ENCODE measurements around the gene CLDN7. TPM values are rescaled to one million over a fixed set of nuclear protein-coding genes. Genes with fewer than 3 reads are reported as not detected.

Gene CLDN7
- total and polyA plus RNA-seq, 5 experiments from 2014 or later = 4.2 to 8.6 (median 7.1) TPM

DNA sequence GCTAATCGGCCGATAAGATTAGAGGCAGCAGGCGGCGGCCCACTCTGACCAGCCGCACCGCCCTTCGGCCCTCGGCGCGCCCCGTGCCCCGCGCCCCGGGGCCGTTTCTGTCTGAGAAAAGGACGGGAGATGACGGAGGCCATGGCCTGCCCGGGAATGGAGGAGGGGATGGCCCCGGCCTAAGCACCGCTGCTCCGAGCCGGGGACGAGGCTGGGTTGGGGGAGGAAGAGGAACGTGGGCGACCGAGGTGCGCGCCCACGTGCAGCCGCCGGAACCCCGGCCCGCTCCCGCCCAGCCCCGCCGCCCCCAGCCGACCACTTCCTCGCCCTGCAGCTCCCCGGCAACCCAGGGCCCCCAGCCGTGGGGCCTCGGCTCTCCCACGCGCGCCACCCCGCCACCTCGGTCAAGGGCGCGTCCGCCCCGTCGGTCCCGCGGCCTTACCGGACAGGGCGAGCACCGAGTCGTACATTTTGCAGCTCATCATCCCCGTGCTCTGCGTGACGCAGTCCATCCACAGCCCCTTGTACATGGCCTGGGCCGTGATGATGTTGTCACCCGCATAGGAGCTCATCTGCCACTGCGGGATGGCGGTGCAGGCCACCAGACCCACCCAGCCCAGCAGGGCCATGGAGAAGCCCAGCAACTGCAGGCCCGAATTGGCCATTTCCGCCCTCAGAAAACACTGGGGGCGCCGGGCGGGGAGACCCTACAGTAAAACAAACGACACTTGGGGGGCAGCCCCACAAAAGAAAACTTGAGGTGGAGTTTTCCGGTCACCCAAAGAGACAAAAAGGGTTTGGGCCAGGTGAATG lies 693 bp downstream of the CLDN7 start:
- POLR2A ChIA-PET = interaction anchor here (0.6 to 3.2 kb wide), 13 partner anchors 11 to 287 kb away, joined by 3 to 9 read pairs (median 4); partner anchors contain the start of genes ACADVL, ACAP1, DLG4 and GABARAP
- H3K27me3 Mint-ChIP-seq = peaks cover 0 to 3% (median 0%) of the 10 kb centered on the region in 5 donors
- peak overlapping the region; percentile 73 to 86 (median 80) for H3K4me3 Mint-ChIP-seq
- DNase-seq (peak in 8 of 10 donors; percentile 23 to 70 (median 40)), ATAC-seq (peak; percentile 59 to 61)
- H3K4me1 Mint-ChIP-seq = peaks cover 19 to 30% (median 29%) of the 10 kb centered on the region in 4 donors
- peaks cover 0 to 23% (median 0%) of the 10 kb centered on the region in 3 donors for H3K36me3 Mint-ChIP-seq
- no peaks in the 10 kb centered on the region for H3K9me3 Mint-ChIP-seq
- H3K27ac Mint-ChIP-seq = peak overlapping the region; percentile 59 to 93 (median 86)

DNA sequence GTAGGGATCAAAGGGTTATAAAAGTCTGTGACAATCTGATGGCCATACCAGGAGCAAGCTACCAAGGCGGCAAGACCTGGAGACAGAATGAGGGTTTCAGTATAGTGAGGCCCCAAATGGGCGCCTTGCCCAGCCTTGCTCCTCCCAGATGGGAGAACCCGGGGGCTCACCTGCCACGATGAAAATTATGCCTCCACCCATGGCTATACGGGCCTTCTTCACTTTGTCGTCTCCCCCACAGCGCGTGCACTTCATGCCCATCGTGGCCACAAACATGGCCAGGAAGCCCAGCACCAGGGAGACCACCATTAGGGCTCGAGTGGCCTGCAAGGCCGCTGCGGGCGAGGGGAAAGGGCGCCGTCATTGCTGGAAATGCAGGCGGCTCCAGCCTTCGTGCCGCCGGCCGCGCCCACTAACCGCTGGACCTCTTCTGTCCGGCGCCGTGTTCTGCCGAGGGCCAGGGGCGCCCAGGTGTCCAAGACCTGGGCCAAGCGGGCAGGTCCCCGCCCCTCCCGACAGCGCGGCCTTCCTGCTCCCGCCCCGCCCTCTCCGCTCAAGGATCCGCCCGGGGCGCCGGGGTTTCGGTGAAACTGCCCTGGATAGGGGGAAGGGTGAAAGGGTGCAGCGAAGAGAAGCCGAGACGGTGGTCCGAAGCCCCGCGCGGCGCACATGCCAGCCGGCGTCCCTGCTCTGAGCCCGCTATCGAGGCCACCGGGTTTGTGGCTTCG lies 1.5 kb downstream of the CLDN7 start:
- H3K27me3 Mint-ChIP-seq = peaks cover 0 to 3% (median 0%) of the 10 kb centered on the region in 5 donors
- no peaks in the 10 kb centered on the region for H3K9me3 Mint-ChIP-seq

DNA sequence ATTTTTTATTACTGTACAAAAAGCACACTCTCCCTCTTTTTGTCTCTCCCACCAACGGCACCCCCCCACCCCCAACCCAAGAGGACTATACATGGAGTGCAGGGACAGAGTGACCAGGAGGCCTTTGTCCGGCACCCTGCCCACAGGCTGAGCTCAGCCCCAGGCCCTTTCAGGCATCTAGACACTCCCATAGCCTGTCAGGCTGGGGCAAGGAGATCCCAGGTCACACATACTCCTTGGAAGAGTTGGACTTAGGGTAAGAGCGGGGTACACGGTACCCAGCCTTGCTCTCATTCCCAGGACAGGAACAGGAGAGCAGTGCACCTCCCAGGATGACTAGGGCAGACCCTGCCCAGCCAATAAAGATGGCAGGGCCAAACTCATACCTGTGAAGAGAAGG lies 2.1 kb downstream of the CLDN7 start:
- Mint-ChIP-seq H3K27me3 (peaks cover 0 to 3% (median 0%) of the 10 kb centered on the region in 5 donors), H3K9me3 (no peaks in the 10 kb centered on the region), H3K36me3 (peaks cover 0 to 36% (median 0%) of the 10 kb centered on the region in 3 donors), H3K27ac (peak overlapping the region; percentile 53 to 93 (median 76)), H3K4me1 (peaks cover 19 to 33% (median 29%) of the 10 kb centered on the region in 4 donors), H3K4me3 (peak overlapping the region; percentile 47 to 86 (median 69))
- no peak for DNase-seq
- no peak for ATAC-seq
- POLR2A ChIA-PET = interaction anchor here (0.7 to 3.0 kb wide), 6 partner anchors 10 to 122 kb away, joined by 3 to 17 read pairs (median 4); partner anchors contain the start of genes ACADVL, ACAP1, DLG4 and GABARAP

More for the DNA sequence above, 1.5 kb downstream of the CLDN7 start:
- Mint-ChIP-seq H3K4me1 (peaks cover 19 to 33% (median 29%) of the 10 kb centered on the region in 4 donors), H3K4me3 (peak overlapping the region; percentile 64 to 86 (median 77)), H3K36me3 (peaks cover 0 to 30% (median 0%) of the 10 kb centered on the region in 3 donors), H3K27ac (peak overlapping the region; percentile 53 to 93 (median 76))
- DNase-seq (peak in 5 of 10 donors; percentile 19 to 71 (median 43)), ATAC-seq (peak; percentile 46 to 48)
- POLR2A ChIA-PET = interaction anchor here (0.7 to 3.2 kb wide), 13 partner anchors 10 to 123 kb away, joined by 3 to 17 read pairs (median 4); partner anchors contain the start of genes ACADVL, ACAP1, DLG4 and GABARAP

DNA sequence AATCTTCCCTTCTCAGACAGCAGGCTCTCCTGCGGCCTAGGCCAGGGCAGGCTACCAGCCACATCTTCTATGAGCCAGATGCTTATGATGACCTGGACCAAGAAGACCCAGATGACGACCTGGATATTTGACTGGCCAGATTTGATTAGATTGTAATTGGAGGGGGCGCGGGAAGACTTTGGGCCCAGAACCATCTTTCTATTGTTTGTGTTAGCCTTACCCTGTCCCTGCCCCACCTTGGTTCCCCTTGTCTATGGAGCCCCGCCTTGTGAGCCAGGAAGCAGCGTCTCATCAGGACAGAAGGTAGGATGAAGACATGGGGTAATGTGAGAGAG lies 2.8 kb downstream of the CLDN7 start:
- Mint-ChIP-seq H3K27ac (peak overlapping the region; percentile 24 to 90 (median 53)), H3K36me3 (peaks cover 0 to 42% (median 2%) of the 10 kb centered on the region in 3 donors), H3K4me3 (peak overlapping the region in 1 of 10 donors; percentile 66), H3K27me3 (peaks cover 0 to 3% (median 0%) of the 10 kb centered on the region in 5 donors), H3K4me1 (peaks cover 19 to 33% (median 29%) of the 10 kb centered on the region in 4 donors), H3K9me3 (no peaks in the 10 kb centered on the region)
- no peak for ATAC-seq
- no peak for DNase-seq
- POLR2A ChIA-PET = interaction anchor here (0.6 to 3.0 kb wide), 6 partner anchors 10 to 666 kb away, joined by 3 to 17 read pairs (median 5); partner anchors contain the start of genes ACADVL, ACAP1, DLG4 and GABARAP

DNA sequence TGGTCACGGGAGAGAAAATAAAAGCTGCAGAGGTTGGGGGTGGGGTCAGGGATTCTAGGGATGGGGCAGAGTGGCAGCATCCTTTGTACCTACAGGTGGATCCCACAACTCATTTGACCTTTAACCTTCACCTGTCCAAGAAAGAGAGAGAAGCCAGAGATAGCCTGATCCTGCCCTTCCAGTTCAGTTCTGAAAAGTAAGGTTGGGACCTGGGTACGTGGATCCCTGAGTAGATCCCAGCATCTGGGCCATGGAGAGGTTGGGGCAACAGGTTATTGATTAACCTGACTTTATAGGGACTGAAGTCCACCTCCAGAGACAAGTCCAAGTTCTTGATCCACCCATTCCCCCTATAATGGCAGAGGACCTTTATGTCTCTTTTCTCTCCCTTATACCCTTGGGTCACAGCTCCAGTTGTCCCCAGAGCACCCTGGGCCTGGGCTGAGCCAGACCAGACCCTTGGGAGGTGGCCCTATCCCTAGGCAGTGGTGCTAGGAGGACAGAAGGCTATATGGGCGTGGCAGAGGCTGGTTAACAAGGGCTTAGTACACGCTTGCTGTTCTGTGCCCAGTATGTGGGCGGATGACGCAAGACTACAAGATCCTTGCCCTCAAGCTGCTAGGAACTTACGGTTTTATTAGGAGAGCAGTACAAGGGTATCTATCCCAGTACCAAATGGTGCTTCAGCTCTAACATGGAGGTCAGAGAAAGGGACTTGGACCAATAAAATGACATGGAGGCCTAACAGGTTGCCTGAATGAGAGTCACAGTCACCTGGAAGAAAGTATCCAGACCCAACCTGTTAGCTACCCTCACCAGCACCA lies 3.3 kb downstream of the CLDN7 start:
- Mint-ChIP-seq H3K27ac (peak overlapping the region; percentile 24 to 90 (median 60)), H3K27me3 (peaks cover 0 to under 1% (median 0%) of the 10 kb centered on the region in 5 donors), H3K4me1 (peaks cover 18 to 31% (median 30%) of the 10 kb centered on the region in 4 donors), H3K36me3 (peaks cover 0 to 48% (median 2%) of the 10 kb centered on the region in 3 donors), H3K4me3 (peak overlapping the region in 2 of 10 donors; percentile 24 to 66), H3K9me3 (no peaks in the 10 kb centered on the region)
- ATAC-seq (no peak), DNase-seq (no peak)
- POLR2A ChIA-PET = interaction anchor here (0.6 to 3.0 kb wide), 5 partner anchors 9 to 667 kb away, joined by 4 to 17 read pairs (median 5); partner anchors contain the start of genes ACADVL, DLG4 and GABARAP

DNA sequence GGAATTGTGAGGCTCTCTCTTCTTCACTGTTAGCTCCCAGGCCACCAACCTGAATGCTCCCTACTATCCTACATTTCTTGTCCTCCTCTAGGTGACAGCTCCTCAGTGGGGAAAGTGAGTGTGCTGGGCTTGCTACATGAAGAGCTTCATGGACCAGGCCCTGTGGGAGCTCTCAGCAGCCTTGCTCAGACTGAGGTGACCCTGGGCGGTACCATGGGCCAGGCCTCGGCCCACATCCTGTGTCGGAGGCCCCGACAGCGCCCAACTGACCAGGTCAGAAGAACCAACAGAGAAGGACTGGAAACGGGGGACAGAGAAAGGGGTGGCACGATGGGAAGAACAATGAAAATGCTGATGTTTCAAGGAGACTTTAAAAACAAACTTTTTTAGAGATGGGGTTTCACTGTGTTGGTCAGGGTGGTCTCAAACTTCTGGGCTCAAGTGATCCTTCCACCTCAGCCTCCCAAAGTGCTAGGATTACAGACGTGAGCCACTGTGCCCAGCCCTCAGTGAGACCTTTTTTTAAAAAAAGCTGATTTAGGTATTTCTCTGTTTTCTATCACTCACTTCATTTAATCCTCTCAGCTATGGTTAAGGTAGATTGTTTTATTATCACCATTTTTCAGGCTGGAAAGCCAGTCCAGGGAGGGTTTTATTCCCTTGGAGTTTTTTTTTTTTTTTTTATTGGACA lies 5.4 kb downstream of the CLDN7 start:
- Mint-ChIP-seq H3K27ac (peak overlapping the region in 6 of 10 donors; percentile 11 to 79 (median 63)), H3K27me3 (no peaks in the 10 kb centered on the region), H3K4me1 (peaks cover 11 to 29% (median 27%) of the 10 kb centered on the region in 4 donors), H3K9me3 (no peaks in the 10 kb centered on the region), H3K36me3 (peaks cover 0 to 59% (median 2%) of the 10 kb centered on the region in 3 donors), H3K4me3 (no peak overlapping the region)
- POLR2A ChIA-PET = interaction anchor here (0.7 to 1.6 kb wide), 2 partner anchors 14 to 89 kb away, joined by 3 to 5 read pairs; partner anchors contain the start of gene GABARAP
- DNase-seq = no peak
- no peak for ATAC-seq

DNA sequence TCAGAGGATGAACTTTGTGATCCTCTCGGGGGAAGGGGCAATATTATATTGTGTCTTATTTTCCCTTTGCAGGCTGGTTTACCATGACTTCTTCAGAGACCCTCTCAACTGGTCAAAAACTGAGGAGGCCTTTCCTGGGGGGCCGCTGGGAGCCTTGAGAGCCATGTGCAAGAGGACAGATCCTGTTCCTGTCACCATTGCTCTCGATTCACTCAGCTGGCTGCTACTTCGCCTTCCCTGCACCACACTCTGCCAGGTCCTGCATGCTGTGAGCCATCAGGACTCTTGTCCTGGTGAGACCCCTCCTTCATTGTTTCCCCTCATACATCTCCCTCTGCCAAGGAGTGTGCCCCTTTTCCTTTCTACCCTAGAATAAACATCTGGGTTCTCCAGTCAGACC lies 7.8 kb downstream of the CLDN7 start:
- no peak for DNase-seq

DNA sequence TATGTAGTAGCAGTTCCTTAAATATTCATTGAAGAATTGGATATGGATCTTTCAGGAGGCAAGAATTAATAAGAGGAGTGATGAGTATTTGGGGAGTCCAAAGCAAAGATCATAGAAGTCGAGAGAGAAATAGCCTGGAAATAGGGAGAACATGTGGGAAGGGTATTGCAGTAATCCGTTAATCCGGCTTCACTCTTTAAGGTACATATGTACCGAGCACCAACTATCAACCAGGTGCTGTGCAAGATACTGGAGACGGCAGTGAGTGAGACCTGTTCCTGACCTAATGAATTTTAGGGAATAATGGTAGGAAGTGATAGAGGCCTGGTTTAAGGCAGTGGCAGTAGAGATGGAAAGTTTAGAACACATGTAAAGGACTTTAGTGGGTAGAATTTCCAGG lies 9.2 kb downstream of the CLDN7 start:
- H3K36me3 Mint-ChIP-seq = peaks cover 0 to 50% (median 2%) of the 10 kb centered on the region in 3 donors
- H3K4me1 Mint-ChIP-seq = peaks cover 22 to 51% (median 45%) of the 10 kb centered on the region in 4 donors
- no peaks in the 10 kb centered on the region for H3K27me3 Mint-ChIP-seq
- H3K9me3 Mint-ChIP-seq = no peaks in the 10 kb centered on the region
- H3K4me3 Mint-ChIP-seq = peak overlapping the region; percentile 88 to 98 (median 95)
- ATAC-seq (no peak), DNase-seq (no peak)
- POLR2A ChIA-PET = no interaction called here
- H3K27ac Mint-ChIP-seq = peak overlapping the region; percentile 90 to 100 (median 100)

More for the DNA sequence above, 7.8 kb downstream of the CLDN7 start:
- peaks cover 16 to 38% (median 34%) of the 10 kb centered on the region in 4 donors for H3K4me1 Mint-ChIP-seq
- H3K27ac Mint-ChIP-seq = peak overlapping the region in 6 of 10 donors; percentile 31 to 74 (median 54)
- no peak for ATAC-seq
- peak overlapping the region in 4 of 10 donors; percentile 1 to 58 (median 49) for H3K4me3 Mint-ChIP-seq
- peaks cover 0 to 59% (median 2%) of the 10 kb centered on the region in 3 donors for H3K36me3 Mint-ChIP-seq
- POLR2A ChIA-PET = interaction anchor here (0.8 kb wide), 1 partner anchor 34 kb away, joined by 3 read pairs; no protein-coding TSS in a partner anchor
- H3K27me3 Mint-ChIP-seq = no peaks in the 10 kb centered on the region
- H3K9me3 Mint-ChIP-seq = no peaks in the 10 kb centered on the region

DNA sequence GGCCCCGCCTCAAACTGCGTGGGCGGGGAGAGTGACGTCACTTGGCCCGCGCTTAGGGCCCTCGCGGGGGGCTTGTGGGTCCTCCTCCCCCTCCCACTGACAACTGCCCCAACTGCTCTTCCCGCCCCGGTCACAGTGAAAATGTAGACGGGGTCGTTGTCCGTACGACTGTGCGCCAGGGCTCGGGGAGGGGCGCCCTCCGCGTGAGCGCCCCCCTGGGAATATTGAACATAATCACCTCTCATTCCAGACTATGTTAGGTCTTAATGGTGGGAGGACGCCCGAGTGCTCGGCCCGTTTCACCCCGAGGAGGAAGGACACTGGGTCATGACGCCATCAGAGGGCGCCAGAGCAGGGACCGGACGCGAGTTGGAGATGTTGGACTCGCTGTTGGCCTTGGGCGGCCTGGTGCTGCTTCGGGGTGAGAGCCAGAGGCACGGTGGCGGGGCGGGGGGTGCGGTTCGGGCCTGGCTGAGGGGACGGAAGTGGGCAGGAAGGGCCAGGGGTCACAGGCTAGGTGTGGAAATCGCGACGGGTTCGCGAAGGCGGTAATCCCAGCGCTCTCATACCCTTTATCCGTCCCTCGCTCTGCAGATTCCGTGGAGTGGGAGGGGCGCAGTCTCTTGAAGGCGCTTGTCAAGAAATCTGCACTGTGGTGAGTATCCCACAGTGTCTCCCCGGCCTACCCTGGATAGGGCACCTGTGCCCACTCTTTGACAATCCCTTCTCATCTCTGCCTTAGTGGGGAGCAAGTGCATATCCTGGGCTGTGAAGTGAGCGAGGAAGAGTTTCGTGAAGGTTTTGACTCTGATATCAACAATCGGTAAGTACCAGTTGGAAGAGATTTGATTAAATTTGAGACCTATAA lies 9.9 kb downstream of the CLDN7 start, which contains the start of gene ELP5:
ELP5 (plus strand) TSS at position 40 of the 868 bp plus-strand sequence; CDS start at position 376, 336 bp downstream.
- ATAC-seq (peak; percentile 57 to 63), DNase-seq (peak in 8 of 10 donors; percentile 71 to 99 (median 82))
- peak within 1 kb of the TSS; percentile 91 to 98 (median 95) for H3K4me3 Mint-ChIP-seq
- H3K36me3 Mint-ChIP-seq = peaks cover 0 to 45% (median 2%) of the 10 kb centered on the region in 3 donors
- H3K27me3 Mint-ChIP-seq = no peaks in the 10 kb centered on the region
- H3K4me1 Mint-ChIP-seq = peaks cover 22 to 51% (median 46%) of the 10 kb centered on the region in 4 donors
- no peaks in the 10 kb centered on the region for H3K9me3 Mint-ChIP-seq
- H3K27ac Mint-ChIP-seq = peak within 1 kb of the TSS; percentile 90 to 100 (median 100)
- POLR2A ChIA-PET = interaction anchor here (1.0 to 5.6 kb wide), 4 partner anchors 13 to 61 kb away, joined by 3 to 89 read pairs (median 9); partner anchors contain the start of genes DVL2, GABARAP and PHF23
